HG03558 (cell line): ENCODE measurements around the gene SLC7A9.
"Not testable (repeated sequence)": the region's sequence is repeated elsewhere in the genome, so short reads cannot be mapped to it uniquely, and the experiment has no call there.

Experiments used
- ATAC-seq: cut with Tn5 transposase; IDR thresholded peaks from one replicate; pipeline ENCODE4 v1.9.1; 2021; ENCODE audit warnings: moderate number of reproducible peaks; ENCODE audit not compliant: unreplicated experiment; ENCODE audit errors: extremely low read depth

The SLC7A9 gene

DNA sequence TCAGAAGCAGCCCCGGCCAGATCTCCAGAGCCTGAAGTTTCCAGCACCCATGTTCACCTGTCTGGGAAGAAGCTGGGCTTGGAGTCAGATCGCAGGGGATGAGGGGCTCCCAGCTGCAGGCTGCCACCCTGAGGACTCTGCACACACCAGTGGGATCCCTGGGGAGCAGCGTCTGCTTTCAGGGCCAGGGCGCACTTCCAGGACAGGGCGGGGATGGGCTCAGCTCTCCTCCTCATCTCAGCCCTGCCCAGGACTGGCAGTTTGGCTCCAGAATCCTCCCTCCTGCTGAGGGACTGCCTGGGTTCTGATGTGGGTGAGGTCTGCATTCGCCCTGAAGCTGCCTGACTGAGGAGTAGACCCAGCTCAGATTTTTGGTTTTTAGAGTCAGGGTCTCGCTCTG, 3.5 kb downstream of the SLC7A9 start:
- no peak for ATAC-seq

DNA sequence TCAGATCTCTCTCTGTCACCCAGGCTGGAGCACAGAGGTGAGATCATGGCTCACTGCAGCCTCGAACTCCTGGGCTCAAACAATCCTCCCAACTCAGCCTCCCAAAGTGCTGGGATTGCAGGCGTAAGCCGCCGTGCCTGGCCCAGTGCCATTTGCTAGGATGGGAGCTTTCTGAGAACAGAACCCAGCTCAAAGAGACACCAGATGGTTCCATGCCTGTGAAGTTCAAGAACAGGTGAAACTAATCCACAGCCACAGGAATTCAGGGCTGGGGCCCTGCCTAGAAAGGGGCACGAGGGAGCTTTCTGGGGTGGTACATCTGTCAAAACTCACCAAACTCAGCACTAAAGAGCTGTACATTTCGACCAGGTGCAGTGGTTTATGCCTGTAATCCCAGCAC, 4.2 kb downstream of the SLC7A9 start:
- no peak for ATAC-seq

DNA sequence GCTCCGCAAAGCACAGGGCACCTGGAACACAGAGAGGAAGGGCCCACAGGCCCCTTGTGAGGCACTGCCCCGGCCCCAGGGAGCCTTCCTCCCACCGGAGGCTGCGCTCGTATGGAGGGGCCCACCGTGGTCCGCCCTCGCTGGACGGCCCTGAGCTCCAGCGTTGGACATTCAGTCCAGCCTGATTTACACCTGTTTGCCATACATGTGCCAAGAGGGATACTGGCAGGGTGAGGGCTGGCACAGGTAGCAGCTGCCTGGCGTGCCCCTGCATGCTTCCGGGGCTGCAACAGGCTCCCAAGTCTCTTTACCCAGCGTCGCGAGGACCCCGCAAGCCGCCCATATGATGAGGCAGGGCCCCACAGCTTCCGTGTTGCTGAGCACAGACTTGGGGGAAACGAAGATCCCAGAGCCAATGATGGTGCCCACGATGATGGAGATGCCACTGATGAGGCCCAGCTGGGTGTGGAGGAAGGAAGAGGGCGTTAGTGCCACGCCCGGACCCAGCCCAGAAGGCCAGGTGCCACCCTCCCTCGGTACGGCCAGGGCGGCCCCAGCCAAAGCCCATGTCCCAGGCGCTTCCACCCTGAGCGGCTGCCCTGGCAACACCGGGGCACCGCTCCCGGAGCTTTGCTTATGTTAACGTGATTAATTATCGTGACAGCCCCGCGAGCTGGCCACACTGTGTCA, 5.1 kb downstream of the SLC7A9 start:
- no peak for ATAC-seq

DNA sequence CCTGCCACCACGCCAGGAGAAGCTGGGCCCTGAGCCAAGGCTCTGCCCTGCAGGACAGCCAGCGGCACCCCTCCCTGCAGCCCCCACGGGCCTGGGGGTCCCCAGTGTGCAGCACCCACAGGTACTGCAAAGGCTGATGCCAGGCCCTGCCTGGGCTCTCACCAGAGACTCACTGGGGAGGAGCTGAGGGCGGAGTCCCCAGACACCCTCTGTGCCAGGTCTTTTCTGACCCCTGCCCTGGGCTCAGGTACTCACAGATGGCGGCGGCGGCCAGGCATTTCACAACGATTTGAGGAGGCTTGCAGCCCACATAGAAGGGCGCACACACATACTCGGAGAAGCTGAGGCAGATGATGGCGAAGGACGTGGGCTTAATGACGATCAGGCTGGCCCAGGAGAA, 5.7 kb downstream of the SLC7A9 start:
- no peak for ATAC-seq

DNA sequence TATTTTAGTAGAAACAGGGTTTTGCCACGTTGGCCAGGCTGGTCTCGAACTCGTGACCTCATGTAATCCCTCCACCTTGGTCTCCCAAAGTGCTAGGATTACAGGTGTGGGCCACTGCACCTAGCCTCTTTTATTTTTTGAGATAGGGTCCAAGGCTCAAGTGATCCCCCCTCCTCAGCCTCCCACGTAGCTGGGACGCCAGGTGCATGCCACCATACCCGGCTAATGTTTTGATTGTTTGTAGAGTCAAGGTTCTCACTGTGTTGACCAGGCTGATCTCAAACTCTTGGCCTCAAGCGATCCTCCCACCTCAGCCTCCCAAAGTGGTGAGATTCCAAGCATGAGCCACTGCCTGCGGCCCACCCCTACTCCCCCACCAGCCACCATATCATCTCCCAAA, 6.3 kb downstream of the SLC7A9 start:
- ATAC-seq, result no peak

DNA sequence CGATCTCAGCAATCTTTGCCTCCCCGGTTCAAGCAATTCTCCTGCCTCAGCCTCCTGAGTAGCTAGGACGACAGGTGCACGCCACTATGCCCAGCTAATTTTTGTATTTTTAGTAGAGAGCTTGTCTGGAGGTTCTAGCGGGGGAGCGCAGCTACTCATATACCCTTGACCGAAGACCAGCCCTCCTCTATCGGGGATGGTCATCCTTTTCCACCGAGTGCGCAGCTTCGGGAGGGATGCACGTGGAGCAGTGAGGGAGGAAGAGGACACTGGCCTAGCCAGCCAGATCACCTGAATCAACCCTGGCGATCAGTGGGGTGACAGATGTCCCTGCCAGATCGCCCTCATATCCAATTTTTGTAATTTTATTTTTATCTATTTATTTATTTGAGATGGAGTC, 6.8 kb downstream of the SLC7A9 start:
- no peak for ATAC-seq

DNA sequence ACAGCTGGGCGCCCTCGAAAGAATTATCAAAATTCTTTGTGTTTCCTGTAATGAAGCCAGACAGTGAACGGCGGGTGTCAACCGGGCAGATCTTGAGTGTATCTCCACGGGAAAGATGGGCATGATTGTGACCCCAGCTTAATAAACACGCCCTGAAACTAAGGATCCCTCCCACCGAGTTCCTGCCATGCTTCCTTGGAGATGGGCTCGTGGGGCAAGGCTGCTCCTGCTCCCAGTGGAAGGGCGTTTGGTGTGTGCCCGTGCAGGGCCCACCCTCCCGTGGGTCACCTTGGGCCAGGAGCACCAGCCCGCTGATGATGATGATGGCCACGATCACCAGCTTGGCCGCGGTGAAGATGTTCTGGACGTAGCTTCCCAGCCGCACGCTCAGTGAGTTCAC, 7.4 kb downstream of the SLC7A9 start:
- no peak for ATAC-seq

- no peak for ATAC-seq
Measured at GRCh38 chr19:32861596-32861995, 8.0 kb downstream of the SLC7A9 start.

GRCh38 chr19:32859591-32859990, 10.0 kb downstream of the SLC7A9 start:
- ATAC-seq, result no peak

- ATAC-seq, result no peak
Measured at GRCh38 chr19:32858559-32858958, 11.0 kb downstream of the SLC7A9 start.

DNA sequence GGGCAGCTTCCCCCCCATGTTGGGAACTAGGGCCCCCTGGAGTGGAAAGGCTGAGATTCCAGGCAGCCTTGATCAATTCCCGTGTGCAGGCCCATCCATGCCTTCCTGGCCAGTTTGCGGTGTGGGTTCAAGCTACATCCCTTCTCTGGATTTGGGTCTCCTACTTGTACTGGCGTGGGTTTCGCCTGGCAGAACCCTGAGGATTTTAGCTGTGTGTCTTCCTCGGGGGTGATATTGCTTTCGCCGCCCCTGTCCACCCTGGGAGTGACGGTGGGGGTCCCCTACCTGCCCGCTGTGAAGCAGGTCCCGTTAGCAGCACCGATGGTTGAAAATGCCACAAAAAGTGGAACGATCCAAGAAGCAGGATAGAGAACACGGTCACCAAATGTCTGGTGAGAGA, 11.4 kb downstream of the SLC7A9 start:
- no peak for ATAC-seq

DNA sequence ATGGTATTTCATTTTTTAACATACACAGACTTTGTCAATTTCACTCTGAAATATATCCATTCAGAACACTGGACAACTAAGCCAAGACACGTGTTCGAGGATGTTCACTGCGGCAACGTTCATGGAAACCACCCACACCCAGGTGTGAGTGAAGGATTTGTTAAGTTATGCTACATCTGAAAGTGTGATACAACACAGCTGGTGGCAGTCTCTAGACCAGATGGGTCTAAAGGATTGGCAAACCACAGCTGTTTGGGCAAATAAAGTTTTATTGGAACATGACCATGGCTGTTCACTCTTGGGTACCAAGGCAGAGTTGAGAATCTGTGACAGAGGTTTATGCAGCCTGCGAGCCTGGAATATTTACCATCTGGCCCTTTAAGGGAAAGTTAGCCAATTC, 12.0 kb downstream of the SLC7A9 start:
- ATAC-seq, result no peak

GRCh38 chr19:32856818-32857217, 12.7 kb downstream of the SLC7A9 start:
- not testable (repeated sequence) for ATAC-seq

- ATAC-seq, result no peak
Measured at GRCh38 chr19:32852216-32852615, 17.4 kb downstream of the SLC7A9 start.

DNA sequence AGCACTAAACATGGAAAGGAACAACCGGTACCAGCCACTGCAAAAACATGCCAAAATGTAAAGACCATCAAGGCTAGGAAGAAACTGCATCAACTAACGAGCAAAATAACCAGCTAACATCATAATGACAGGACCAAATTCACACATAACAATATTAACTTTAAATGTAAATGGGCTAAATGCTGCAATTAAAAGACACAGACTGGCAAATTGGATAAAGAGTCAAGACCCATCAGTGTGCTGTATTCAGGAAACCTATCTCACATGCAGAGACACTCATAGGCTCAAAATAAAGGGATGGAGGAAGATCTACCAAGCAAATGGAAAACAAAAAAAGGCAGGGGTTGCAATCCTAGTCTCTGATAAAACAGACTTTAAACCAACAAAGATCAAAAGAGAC, 21.5 kb downstream of the SLC7A9 start:
- ATAC-seq, result not testable (repeated sequence)

DNA sequence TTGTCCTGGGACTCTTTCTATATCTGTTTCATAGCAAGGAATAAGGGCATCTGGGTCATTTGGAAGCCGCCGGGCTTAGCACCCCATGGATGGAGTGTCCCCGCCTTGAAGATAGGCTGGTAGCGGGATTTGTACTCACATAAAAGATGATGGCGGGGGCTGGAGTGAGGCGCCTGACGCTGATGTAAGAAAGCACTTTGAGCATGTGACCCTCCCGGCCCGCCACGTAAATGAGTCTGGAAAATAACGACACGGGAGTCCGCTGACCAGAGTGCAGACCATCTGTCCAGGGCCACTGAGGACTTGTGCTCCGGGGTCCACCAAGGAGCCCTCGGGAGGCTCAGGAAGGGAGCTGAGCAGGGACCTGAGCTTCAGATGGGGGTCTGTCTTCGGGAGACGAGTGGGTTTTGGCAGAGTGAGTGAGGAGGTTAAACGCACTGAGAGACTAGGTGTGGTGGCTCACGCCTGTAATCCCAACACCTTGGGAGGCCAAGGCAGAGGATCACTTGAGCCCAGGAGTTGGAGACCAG, 25.8 kb downstream of the SLC7A9 start:
- no peak for ATAC-seq

GRCh38 chr19:32842061-32842460, 27.5 kb downstream of the SLC7A9 start:
- no peak for ATAC-seq

GRCh38 chr19:32837531-32837930, 32.0 kb downstream of the SLC7A9 start:
- no peak for ATAC-seq

DNA sequence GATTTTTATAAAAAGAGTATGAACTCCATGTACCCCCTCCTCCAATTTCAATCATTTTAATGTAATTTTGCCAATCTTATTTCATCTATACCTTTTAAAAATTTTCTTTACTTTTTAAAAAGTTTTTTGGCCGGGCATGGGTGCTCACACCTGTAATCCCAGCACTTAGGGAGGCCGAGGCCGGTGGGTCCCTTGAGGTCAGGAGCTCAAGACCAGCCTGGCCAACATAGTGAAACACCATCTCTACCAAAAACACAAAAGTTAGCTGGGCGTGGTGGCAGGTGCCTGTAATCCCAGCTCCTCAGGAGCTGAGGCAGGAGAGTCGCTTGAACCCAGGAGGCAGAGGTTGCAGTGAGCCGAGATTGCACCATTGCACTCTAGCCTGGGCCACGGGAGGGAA, 36.2 kb downstream of the SLC7A9 start:
- ATAC-seq, result not testable (repeated sequence)

GRCh38 chr19:32832825-32833224, 36.7 kb downstream of the SLC7A9 start:
- ATAC-seq, result not testable (repeated sequence)

GRCh38 chr19:32832094-32832493, 37.5 kb downstream of the SLC7A9 start:
- ATAC-seq, result not testable (repeated sequence)

- no peak for ATAC-seq
Measured at GRCh38 chr19:32831611-32832010, 38.0 kb downstream of the SLC7A9 start.
